IMR-90 (cell line): ENCODE data around the gene RORC. TPM values are rescaled to one million over a fixed set of nuclear protein-coding genes. Genes with fewer than 3 reads are reported as not detected.

ENCODE experiments used
- ATAC-seq: fragments of 200-7000 bp; cut with Tn5 transposase; 2 replicates; pipeline ENCODE4 v1.9.1; 2020; ENCODE audit warnings: low read depth, mild to moderate bottlenecking, moderate library complexity
- BruUV-seq: library from RNA; stranded (reverse); fragments of 400-500 nt; replicated peaks from 2 replicates; lab custom pipeline; 2021; lab: Mats Ljungman, UMichigan
- CTCF ChIA-PET: fragments of 300-600 bp; formaldehyde crosslinking; extraction: SDS; loops from one replicate; lab custom pipeline; 2021; ENCODE audit warnings: antibody characterized with exemption; lab: Yijun Ruan, JAX
- POLR2A ChIA-PET: fragments of 300-600 bp; sonication (Branson Sonifier 250); formaldehyde crosslinking; loops from one replicate; lab custom pipeline; 2022; ENCODE audit warnings: antibody characterized with exemption; ENCODE audit not compliant: unreplicated experiment; lab: Charles Lee
- DNase-seq: peaks from one replicate; pipeline ENCODE4 v3.0.0; 2013
- H2AFZ ChIP-seq: replicated peaks from 2 replicates; pipeline ENCODE3; 2013; ENCODE audit warnings: low read length, mild to moderate bottlenecking; ENCODE audit not compliant: poor library complexity
- H2AK5ac ChIP-seq: 2 replicates; pipeline ENCODE4 v1.6.1; 2013; ENCODE audit warnings: low read depth, low read length, inconsistent platforms
- H2AK9ac ChIP-seq: replicated peaks from 2 replicates; pipeline ENCODE3; 2013; ENCODE audit warnings: mild to moderate bottlenecking, low read depth, low read length, moderate library complexity; ENCODE audit not compliant: poor library complexity
- H2BK120ac ChIP-seq: 2 replicates; pipeline ENCODE4 v1.6.1; 2013; ENCODE audit warnings: low read depth, low read length, inconsistent platforms
- H2BK15ac ChIP-seq: 3 replicates; pipeline ENCODE4 v1.6.1; 2013; ENCODE audit warnings: low read depth, low read length, inconsistent platforms
- H2BK20ac ChIP-seq: 2 replicates; pipeline ENCODE4 v1.6.1; 2013; ENCODE audit warnings: low read depth, mild to moderate bottlenecking, inconsistent platforms, low read length, moderate library complexity
- H2BK5ac ChIP-seq: 2 replicates; pipeline ENCODE4 v1.6.1; 2013; ENCODE audit warnings: mild to moderate bottlenecking, low read depth, low read length, inconsistent platforms; ENCODE audit not compliant: poor library complexity, severe bottlenecking
- H3K14ac ChIP-seq: replicated peaks from 2 replicates; pipeline ENCODE4 v1.6.1; 2013; ENCODE audit warnings: low read depth, low read length, inconsistent platforms
- H3K18ac ChIP-seq: 2 replicates; pipeline ENCODE4 v1.6.1; 2013; ENCODE audit warnings: low read depth, low read length, control low read depth
- H3K23ac ChIP-seq: 2 replicates; pipeline ENCODE4 v1.6.1; 2013; ENCODE audit warnings: low read depth, low read length, inconsistent platforms
- H3K27ac ChIP-seq: 2 replicates; pipeline ENCODE4 v1.5.1; 2013; ENCODE audit warnings: mild to moderate bottlenecking, control low read depth, low read length; ENCODE audit not compliant: insufficient read depth
- H3K27me3 ChIP-seq: 2 replicates; pipeline ENCODE4 v1.6.1; 2013; ENCODE audit warnings: low read length; ENCODE audit not compliant: control insufficient read depth, insufficient read depth
- H3K36me3 ChIP-seq: 2 replicates; pipeline ENCODE4 v1.6.1; 2013; ENCODE audit warnings: low read length, mixed read lengths; ENCODE audit not compliant: control insufficient read depth, insufficient read depth
- H3K4ac ChIP-seq: 2 replicates; pipeline ENCODE4 v1.6.1; 2013; ENCODE audit warnings: low read depth, low read length, inconsistent platforms
- H3K4me1 ChIP-seq: 2 replicates; pipeline ENCODE4 v1.6.1; 2013; ENCODE audit warnings: low read length, mixed read lengths; ENCODE audit not compliant: control insufficient read depth, insufficient read depth
- H3K4me2 ChIP-seq: 2 replicates; pipeline ENCODE4 v1.6.1; 2013; ENCODE audit warnings: low read depth, mild to moderate bottlenecking, control low read depth, low read length, moderate library complexity
- H3K4me3 ChIP-seq: 2 replicates; pipeline ENCODE4 v1.5.1; 2013; ENCODE audit warnings: low read depth, mild to moderate bottlenecking, control low read depth, low read length, moderate library complexity; ENCODE audit not compliant: insufficient read depth
- H3K56ac ChIP-seq: 2 replicates; pipeline ENCODE4 v1.6.1; 2013; ENCODE audit warnings: low read length, inconsistent platforms; ENCODE audit not compliant: insufficient read depth; ENCODE audit errors: extremely low read depth
- H3K79me1 ChIP-seq, 2 experiments: 2 replicates each; pipeline ENCODE4 v1.6.1; 2013; ENCODE audit warnings: low read length in 2 of 2, inconsistent platforms in 1 of 2, low read depth in 1 of 2
- H3K9ac ChIP-seq: 2 replicates; pipeline ENCODE4 v1.6.1; 2013; ENCODE audit warnings: low read depth, low read length, control low read depth
- H3K9me1 ChIP-seq: 2 replicates; pipeline ENCODE4 v1.6.1; 2013; ENCODE audit warnings: low read length, inconsistent platforms; ENCODE audit not compliant: insufficient read depth
- H3K9me3 ChIP-seq: 2 replicates; pipeline ENCODE4 v1.6.1; 2013; ENCODE audit warnings: low read length; ENCODE audit not compliant: control insufficient read depth, insufficient read depth
- H4K20me1 ChIP-seq: 2 replicates; pipeline ENCODE4 v1.6.1; 2013; ENCODE audit warnings: low read length, inconsistent platforms; ENCODE audit not compliant: insufficient read depth
- H4K5ac ChIP-seq: 2 replicates; pipeline ENCODE4 v1.6.1; 2013; ENCODE audit warnings: mild to moderate bottlenecking, low read depth, low read length, control low read depth
- H4K8ac ChIP-seq, 2 experiments: 2 replicates each; pipeline ENCODE4 v1.6.1; 2013; ENCODE audit warnings: low read depth in 2 of 2, low read length in 2 of 2, control low read depth in 1 of 2, inconsistent platforms in 1 of 2
- H4K91ac ChIP-seq: 2 replicates; pipeline ENCODE4 v1.6.1; 2013; ENCODE audit warnings: low read depth, low read length, inconsistent platforms; ENCODE audit not compliant: insufficient read depth
- BHLHE40 ChIP-seq: fragments of 150-350 bp; IDR thresholded peaks from 2 replicates; pipeline ENCODE4 v1.6.1; 2016; ENCODE audit warnings: mild to moderate bottlenecking, low read depth, low read length
- CEBPB ChIP-seq: IDR thresholded peaks from 2 replicates; pipeline ENCODE4 v1.6.1; 2012; ENCODE audit warnings: low read depth, low read length, improper control_type of control experiment
- CHD1 ChIP-seq: IDR thresholded peaks from 2 replicates; pipeline ENCODE4 v1.6.1; 2012; ENCODE audit warnings: low read depth, low read length, improper control_type of control experiment
- CTCF ChIP-seq: conservative IDR thresholded peaks from 2 replicates; pipeline ENCODE4 v1.5.1; 2012; ENCODE audit warnings: mild to moderate bottlenecking, low read depth, low read length, improper control_type of control experiment
- ELK1 ChIP-seq: fragments of 150-350 bp; IDR thresholded peaks from 2 replicates; pipeline ENCODE4 v1.6.1; 2016; ENCODE audit warnings: low read depth, mild to moderate bottlenecking, low read length, moderate library complexity, borderline replicate concordance
- FOS ChIP-seq: fragments of 150-350 bp; IDR thresholded peaks from 2 replicates; pipeline ENCODE4 v1.6.1; 2016; ENCODE audit warnings: low read depth, low read length
- MAFK ChIP-seq: IDR thresholded peaks from 2 replicates; pipeline ENCODE4 v1.6.1; 2012; ENCODE audit warnings: low read depth, low read length, improper control_type of control experiment
- MXI1 ChIP-seq: IDR thresholded peaks from 2 replicates; pipeline ENCODE4 v1.6.1; 2012; ENCODE audit warnings: low read depth, mild to moderate bottlenecking, low read length, moderate library complexity, borderline replicate concordance
- NFE2L2 ChIP-seq: fragments of 150-350 bp; IDR thresholded peaks from 2 replicates; pipeline ENCODE4 v1.6.1; 2016; ENCODE audit warnings: low read depth, mild to moderate bottlenecking, low read length
- POLR2A ChIP-seq: IDR thresholded peaks from 2 replicates; pipeline ENCODE4 v1.6.1; 2012; ENCODE audit warnings: mild to moderate bottlenecking, low read depth, low read length
- RCOR1 ChIP-seq: IDR thresholded peaks from 2 replicates; pipeline ENCODE4 v1.6.1; 2012; ENCODE audit warnings: mild to moderate bottlenecking, low read length, improper control_type of control experiment; ENCODE audit not compliant: insufficient replicate concordance
- RFX5 ChIP-seq: IDR thresholded peaks from 2 replicates; pipeline ENCODE4 v1.8.0; 2012; ENCODE audit warnings: low read depth, mild to moderate bottlenecking, low read length, moderate library complexity
- dilution Hi-C: fragments of 300-500 bp; cut with HindIII; formaldehyde crosslinking; loops from one replicate; pipeline ENCODE4 v1.14.3; 2018; ENCODE audit warnings: low sequenced_read_pairs; ENCODE audit not compliant: unreplicated experiment
- in situ Hi-C: fragments of 300-500 bp; cut with MboI; formaldehyde crosslinking; loops from 3 replicates; pipeline ENCODE4 v1.14.3; 2019; ENCODE audit warnings: low sequenced_read_pairs, inconsistent platforms, mixed read lengths
- intact Hi-C: fragments of 100-400 bp; cut with micrococcal nuclease; formaldehyde crosslinking; loops from 2 replicates; pipeline ENCODE4 v1.10.0; 2022
- polyA plus RNA-seq, 3 experiments: library from polyadenylated mRNA; depleted of rRNA; stranded (reverse); fragments of >200 nt; gene quantifications; 2 replicates each; pipeline ENCODE4 v1.2.3, GENCODE V29; 2012; ENCODE audit warnings: low replicate concordance in 1 of 3
- total RNA-seq: library from RNA; depleted of rRNA; stranded (reverse); fragments of >200 nt; gene quantifications from 2 replicates; pipeline ENCODE4 v1.2.3, GENCODE V29; 2012

Gene RORC
- total and polyA plus RNA-seq, 2 of the 4 experiments (the other 2 are of a cell fraction), result not detected

GRCh38 chr1:151803164-151803563 lies 28.4 kb downstream of the RORC start:
- H3K36me3 ChIP-seq, result no peaks in the 10 kb centered on the region
- H3K23ac ChIP-seq, result no peak overlapping the region
- no peak overlapping the region for H3K4me3 ChIP-seq
- H3K9ac ChIP-seq, result no peak overlapping the region
- no peak overlapping the region for H2BK15ac ChIP-seq
- H3K4me2 ChIP-seq, result no peak overlapping the region
- no peak overlapping the region for H3K4ac ChIP-seq
- POLR2A ChIA-PET, result no interaction called here
- no peaks in the 10 kb centered on the region for H4K20me1 ChIP-seq
- no peak overlapping the region for H2BK120ac ChIP-seq
- H3K79me1 ChIP-seq, result no peaks in the 10 kb centered on the region
- no peaks in the 10 kb centered on the region for H3K4me1 ChIP-seq
- H3K9me3 ChIP-seq, result no peaks in the 10 kb centered on the region
- peaks cover 87% of the 10 kb centered on the region for H3K27me3 ChIP-seq
- no peak overlapping the region for H2BK5ac ChIP-seq
- dilution Hi-C loops (no loop called here), in situ Hi-C loops (no loop called here), intact Hi-C loops (no loop called here)
- DNase-seq (no peak), ATAC-seq (no peak)
- no peak for TF ChIP-seq POLR2A
- TF ChIP-seq RCOR1, result no peak
- TF ChIP-seq MXI1, result no peak
- TF ChIP-seq FOS, result no peak
- no peak for TF ChIP-seq RFX5
- no peak for TF ChIP-seq MAFK
- TF ChIP-seq CTCF, result no peak
- TF ChIP-seq CEBPB, result no peak
- no peak for TF ChIP-seq NFE2L2
- TF ChIP-seq ELK1, result no peak
- no peak for TF ChIP-seq CHD1
- no peak for TF ChIP-seq BHLHE40
- no peak overlapping the region for H3K27ac ChIP-seq
- H4K5ac ChIP-seq, result no peak overlapping the region
- H3K9me1 ChIP-seq, result no peaks in the 10 kb centered on the region
- no peak overlapping the region for H2BK20ac ChIP-seq
- H3K18ac ChIP-seq, result no peak overlapping the region
- H3K14ac ChIP-seq, result no peak overlapping the region
- H3K56ac ChIP-seq, result no peak overlapping the region
- CTCF ChIA-PET, result no interaction called here
- BruUV-seq, result no TSS peak
- H2AFZ ChIP-seq, result no peak overlapping the region
- no peak overlapping the region for H2AK9ac ChIP-seq
- no peak overlapping the region for H2AK5ac ChIP-seq
- no peak overlapping the region for H4K91ac ChIP-seq
- H4K8ac ChIP-seq, result no peak overlapping the region
